Mesendoderm (in vitro differentiated cells): ENCODE data around the gene PMFBP1.

ENCODE experiments used
- DNase-seq: peaks from one replicate; pipeline ENCODE4 v3.0.0; 2013
- H2AK5ac ChIP-seq: 2 replicates; pipeline ENCODE4 v1.6.1; 2013; ENCODE audit warnings: low read length, inconsistent platforms
- H2BK120ac ChIP-seq: 2 replicates; pipeline ENCODE4 v1.6.1; 2013; ENCODE audit warnings: low read depth, mild to moderate bottlenecking, low read length, moderate library complexity, mixed read lengths
- H2BK15ac ChIP-seq: replicated peaks from 2 replicates; pipeline ENCODE4 v1.6.1; 2013; ENCODE audit warnings: low read depth, mild to moderate bottlenecking, moderate library complexity
- H2BK5ac ChIP-seq: 2 replicates; pipeline ENCODE4 v1.6.1; 2013; ENCODE audit warnings: low read length, inconsistent platforms
- H3K18ac ChIP-seq: 2 replicates; pipeline ENCODE4 v1.6.1; 2013; ENCODE audit warnings: mild to moderate bottlenecking, low read length, mixed read lengths
- H3K23ac ChIP-seq: one replicate; pipeline ENCODE4 v1.6.1; 2013; ENCODE audit warnings: low read length
- H3K27ac ChIP-seq: 2 replicates; pipeline ENCODE4 v1.5.1; 2013; ENCODE audit warnings: low read depth, mild to moderate bottlenecking, inconsistent platforms, low read length, moderate library complexity
- H3K27me3 ChIP-seq: 2 replicates; pipeline ENCODE4 v1.6.1; 2013; ENCODE audit warnings: low read length, control low read depth, mild to moderate bottlenecking, inconsistent platforms; ENCODE audit not compliant: insufficient read depth, poor library complexity
- H3K36me3 ChIP-seq: 2 replicates; pipeline ENCODE4 v1.6.1; 2013; ENCODE audit warnings: low read length, inconsistent platforms; ENCODE audit not compliant: control insufficient read depth, insufficient read depth
- H3K4ac ChIP-seq: one replicate; pipeline ENCODE4 v1.6.1; 2013; ENCODE audit warnings: low read depth, mild to moderate bottlenecking, low read length, moderate library complexity
- H3K4me1 ChIP-seq: 2 replicates; pipeline ENCODE4 v1.6.1; 2013; ENCODE audit warnings: low read depth, low read length, inconsistent platforms; ENCODE audit not compliant: control insufficient read depth
- H3K4me2 ChIP-seq: 2 replicates; pipeline ENCODE4 v1.6.1; 2013; ENCODE audit warnings: low read length
- H3K4me3 ChIP-seq: 2 replicates; pipeline ENCODE4 v1.5.1; 2013; ENCODE audit warnings: mild to moderate bottlenecking, low read length
- H3K56ac ChIP-seq: one replicate; pipeline ENCODE4 v1.6.1; 2013; ENCODE audit warnings: low read length
- H3K79me1 ChIP-seq: 2 replicates; pipeline ENCODE4 v1.6.1; 2013; ENCODE audit warnings: low read length, inconsistent platforms
- H3K79me2 ChIP-seq: 2 replicates; pipeline ENCODE4 v1.6.1; 2013; ENCODE audit warnings: mild to moderate bottlenecking, low read length; ENCODE audit not compliant: control insufficient read depth, insufficient read depth
- H3K9ac ChIP-seq: 2 replicates; pipeline ENCODE4 v1.6.1; 2013; ENCODE audit warnings: low read length, inconsistent platforms
- H4K5ac ChIP-seq: one replicate; pipeline ENCODE4 v1.6.1; 2013; ENCODE audit warnings: low read length
- H4K8ac ChIP-seq: one replicate; pipeline ENCODE4 v1.6.1; 2013; ENCODE audit warnings: low read depth, mild to moderate bottlenecking, control low read depth, low read length, moderate library complexity
- WGBS: extraction: QIAGEN DNeasy Blood & Tissue Kit; methylation state at CpG from one replicate; pipeline ENCODE4 v1.1.7; 2013; ENCODE audit warnings: low lambda C conversion rate, missing lambda C conversion rate; ENCODE audit not compliant: insufficient coverage; ENCODE audit errors: extremely low coverage; 5-methylcytosine and 5-hydroxymethylcytosine counted together

The PMFBP1 gene

DNA sequence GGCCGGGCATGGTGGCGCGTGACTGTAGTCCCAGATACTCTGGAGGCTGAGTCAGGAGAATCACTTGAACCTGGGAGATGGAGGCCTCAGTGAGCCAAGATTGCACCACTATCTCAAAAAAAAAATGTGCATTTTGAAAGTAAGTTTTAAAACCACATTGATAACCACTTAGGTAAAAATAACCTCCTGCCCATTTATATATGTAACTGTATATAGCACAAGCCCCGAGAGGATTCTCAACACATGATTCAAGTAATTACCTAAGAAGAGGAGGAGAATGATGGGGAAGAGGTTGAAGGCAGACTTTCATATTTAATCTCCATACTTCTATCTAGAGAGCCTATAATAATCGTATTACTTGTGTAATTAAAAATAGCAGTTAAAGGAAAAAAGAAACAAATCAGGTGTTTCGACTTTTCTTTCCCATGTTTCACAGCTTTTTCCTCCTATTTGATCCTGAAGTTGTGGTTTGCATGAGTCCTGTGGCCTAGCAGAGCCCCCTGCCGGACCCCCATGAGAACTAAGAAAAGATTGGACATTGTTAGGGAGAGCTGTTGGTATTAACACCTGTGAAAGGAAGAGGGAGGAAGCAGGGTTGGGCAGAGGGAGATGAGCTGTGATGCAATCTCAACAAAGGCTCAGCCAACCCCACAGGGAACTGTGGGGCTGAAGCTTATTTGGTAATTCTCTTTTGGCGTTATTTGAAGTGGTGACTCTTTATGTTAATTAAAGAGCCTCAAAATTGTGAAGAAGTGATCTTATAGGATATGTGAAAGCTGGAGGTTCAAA is 22.1 kb downstream of the PMFBP1 start:
- Histone ChIP-seq H3K18ac (no peak overlapping the region), H2AK5ac (no peak overlapping the region), H4K8ac (no peak overlapping the region), H3K56ac (no peak overlapping the region), H2BK5ac (no peak overlapping the region), H2BK15ac (no peak overlapping the region), H3K9ac (no peak overlapping the region), H3K23ac (no peak overlapping the region), H2BK120ac (no peak overlapping the region), H3K4me3 (no peak overlapping the region), H3K79me1 (no peaks in the 10 kb centered on the region), H4K5ac (no peak overlapping the region), H3K4me1 (no peaks in the 10 kb centered on the region), H3K4ac (no peak overlapping the region), H3K36me3 (no peaks in the 10 kb centered on the region), H3K4me2 (no peak overlapping the region), H3K79me2 (no peaks in the 10 kb centered on the region), H3K27me3 (no peaks in the 10 kb centered on the region), H3K27ac (no peak overlapping the region)
- WGBS, result no CpG with 5 or more reads among the region's 8 CpGs
- peak; percentile 83 for DNase-seq

DNA sequence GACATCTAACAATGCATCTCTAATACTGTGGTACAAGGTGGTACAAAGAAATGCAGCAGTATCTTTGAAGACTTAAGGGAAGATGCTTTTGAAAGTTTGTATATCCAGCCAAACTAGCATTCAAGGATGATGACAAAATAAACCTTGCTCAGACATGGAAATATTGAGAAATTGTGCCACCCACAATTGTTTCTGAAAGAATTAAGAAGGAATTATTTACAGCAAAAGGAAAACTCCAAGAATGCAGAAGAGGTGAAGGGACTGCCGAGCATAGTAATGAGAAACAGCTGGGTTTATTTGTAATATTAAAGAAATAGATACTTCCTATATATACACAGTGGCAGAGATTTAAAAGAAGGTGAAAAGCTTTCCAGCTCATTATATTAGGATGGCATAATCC is 29.5 kb downstream of the PMFBP1 start:
- Histone ChIP-seq H3K27me3 (no peaks in the 10 kb centered on the region), H2AK5ac (no peak overlapping the region), H2BK5ac (no peak overlapping the region), H3K56ac (no peak overlapping the region), H3K79me1 (no peaks in the 10 kb centered on the region), H2BK15ac (no peak overlapping the region), H3K23ac (no peak overlapping the region), H4K5ac (no peak overlapping the region), H3K9ac (no peak overlapping the region), H3K4me3 (no peak overlapping the region), H3K4ac (no peak overlapping the region), H2BK120ac (no peak overlapping the region), H3K18ac (no peak overlapping the region), H4K8ac (no peak overlapping the region), H3K4me1 (no peaks in the 10 kb centered on the region), H3K4me2 (no peak overlapping the region), H3K27ac (no peak overlapping the region), H3K36me3 (no peaks in the 10 kb centered on the region), H3K79me2 (no peaks in the 10 kb centered on the region)
- DNase-seq, result no peak
- WGBS, result no CpG with 5 or more reads among the region's 1 CpG

DNA sequence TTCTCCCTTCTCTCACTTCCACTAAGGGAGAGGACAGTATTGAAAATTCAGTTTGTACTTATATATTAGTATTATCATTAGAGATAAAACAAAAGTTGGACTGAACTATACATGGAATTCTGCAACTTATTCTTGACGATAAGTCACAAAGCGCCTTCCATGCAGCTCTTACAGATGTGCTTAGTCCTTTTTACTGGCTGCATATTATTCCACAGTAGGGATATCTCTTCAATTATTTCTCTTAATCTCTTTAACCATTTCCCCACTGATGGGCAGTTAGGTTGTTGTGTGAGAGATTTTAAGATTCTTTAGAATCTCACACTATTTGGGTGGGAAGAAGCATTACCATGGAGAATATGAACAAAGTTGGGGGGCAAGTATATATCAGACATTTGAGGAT is 32.0 kb downstream of the PMFBP1 start:
- H3K27me3 ChIP-seq, result no peaks in the 10 kb centered on the region
- no peak overlapping the region for H2BK15ac ChIP-seq
- no peak for DNase-seq
- no peak overlapping the region for H3K4ac ChIP-seq
- no peak overlapping the region for H3K9ac ChIP-seq
- no peak overlapping the region for H2BK120ac ChIP-seq
- H2AK5ac ChIP-seq, result no peak overlapping the region
- H4K8ac ChIP-seq, result no peak overlapping the region
- no peak overlapping the region for H3K23ac ChIP-seq
- WGBS, result no CpG with 5 or more reads among the region's 2 CpGs
- H3K79me2 ChIP-seq, result no peaks in the 10 kb centered on the region
- H3K27ac ChIP-seq, result no peak overlapping the region
- no peak overlapping the region for H3K4me2 ChIP-seq
- no peak overlapping the region for H3K18ac ChIP-seq
- H2BK5ac ChIP-seq, result no peak overlapping the region
- H3K36me3 ChIP-seq, result no peaks in the 10 kb centered on the region
- no peaks in the 10 kb centered on the region for H3K4me1 ChIP-seq
- H3K56ac ChIP-seq, result no peak overlapping the region
- no peak overlapping the region for H4K5ac ChIP-seq
- no peak overlapping the region for H3K4me3 ChIP-seq
- no peaks in the 10 kb centered on the region for H3K79me1 ChIP-seq

DNA sequence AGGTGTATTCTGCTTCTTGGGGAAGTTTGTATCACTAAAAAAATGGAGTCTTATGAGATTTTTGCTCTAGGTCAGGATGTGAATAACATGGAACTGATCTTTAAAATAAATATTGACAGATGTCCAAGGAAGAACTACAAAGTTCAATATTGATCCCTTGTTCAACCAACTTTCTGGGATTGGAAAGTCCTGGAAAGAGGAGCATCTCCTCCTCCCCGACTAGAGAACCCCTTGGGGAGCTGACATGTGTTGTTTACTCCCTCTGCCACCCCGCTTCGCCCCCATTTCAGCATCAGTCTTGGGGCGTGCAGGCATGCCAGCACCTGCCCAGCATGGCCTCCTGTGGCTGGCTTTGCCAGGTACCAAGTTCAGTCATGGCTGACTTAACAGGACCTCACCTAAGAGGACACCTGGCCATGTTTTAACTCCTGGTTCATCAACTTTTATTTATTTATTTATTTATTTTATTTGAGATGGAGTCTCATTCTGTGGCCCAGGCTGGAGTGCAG is 33.8 kb downstream of the PMFBP1 start:
- no peak overlapping the region for H3K23ac ChIP-seq
- H3K36me3 ChIP-seq, result no peaks in the 10 kb centered on the region
- no peaks in the 10 kb centered on the region for H3K4me1 ChIP-seq
- no peak overlapping the region for H2BK5ac ChIP-seq
- H3K4me2 ChIP-seq, result no peak overlapping the region
- H2BK120ac ChIP-seq, result no peak overlapping the region
- H3K56ac ChIP-seq, result no peak overlapping the region
- DNase-seq, result no peak
- no peak overlapping the region for H3K27ac ChIP-seq
- no peak overlapping the region for H3K4ac ChIP-seq
- H3K79me1 ChIP-seq, result no peaks in the 10 kb centered on the region
- H3K27me3 ChIP-seq, result no peaks in the 10 kb centered on the region
- H3K9ac ChIP-seq, result no peak overlapping the region
- no CpG with 5 or more reads among the region's 4 CpGs for WGBS
- H4K8ac ChIP-seq, result no peak overlapping the region
- H4K5ac ChIP-seq, result no peak overlapping the region
- no peak overlapping the region for H3K4me3 ChIP-seq
- no peak overlapping the region for H2AK5ac ChIP-seq
- H3K18ac ChIP-seq, result no peak overlapping the region
- H2BK15ac ChIP-seq, result no peak overlapping the region
- H3K79me2 ChIP-seq, result no peaks in the 10 kb centered on the region

GRCh38 chr16:72137380-72138063 is 34.4 kb downstream of the PMFBP1 start:
- H3K79me1 ChIP-seq, result no peaks in the 10 kb centered on the region
- H2AK5ac ChIP-seq, result no peak overlapping the region
- no peak overlapping the region for H4K8ac ChIP-seq
- H3K36me3 ChIP-seq, result no peaks in the 10 kb centered on the region
- WGBS, result no CpG with 5 or more reads among the region's 15 CpGs
- no peaks in the 10 kb centered on the region for H3K79me2 ChIP-seq
- H2BK15ac ChIP-seq, result no peak overlapping the region
- no peak overlapping the region for H3K4me3 ChIP-seq
- H3K4me1 ChIP-seq, result no peaks in the 10 kb centered on the region
- no peak for DNase-seq
- H2BK5ac ChIP-seq, result no peak overlapping the region
- H3K23ac ChIP-seq, result no peak overlapping the region
- no peak overlapping the region for H4K5ac ChIP-seq
- H3K56ac ChIP-seq, result no peak overlapping the region
- no peak overlapping the region for H2BK120ac ChIP-seq
- H3K27ac ChIP-seq, result no peak overlapping the region
- H3K18ac ChIP-seq, result no peak overlapping the region
- H3K4ac ChIP-seq, result no peak overlapping the region
- no peak overlapping the region for H3K9ac ChIP-seq
- no peak overlapping the region for H3K4me2 ChIP-seq
- no peaks in the 10 kb centered on the region for H3K27me3 ChIP-seq
